HCT116 (cell line): ENCODE results near the gene LCA5L. TPM values are rescaled to one million over a fixed set of nuclear protein-coding genes. Genes with fewer than 3 reads are reported as not detected.

Experiments used
- ATAC-seq: fragments of 200-7000 bp; cut with Tn5 transposase; 2 replicates; pipeline ENCODE4 v1.9.1; 2020; ENCODE audit warnings: mild to moderate bottlenecking, moderate library complexity
- BruUV-seq: library from RNA; stranded (reverse); fragments of 400-500 nt; replicated peaks from 2 replicates; lab custom pipeline; 2021; lab: Mats Ljungman, UMichigan
- CTCF ChIA-PET: fragments of 300-600 bp; sonication (Branson Sonifier 250); formaldehyde crosslinking; loops from one replicate; lab custom pipeline; 2021; ENCODE audit warnings: antibody characterized with exemption; lab: Charles Lee
- POLR2A ChIA-PET: fragments of 300-600, 350-600 bp; sonication (Branson Sonifier 250); formaldehyde crosslinking; loops from one replicate; lab custom pipeline; 2021; ENCODE audit warnings: antibody characterized with exemption; lab: Charles Lee
- RAD21 ChIA-PET, 2 experiments: fragments of 300-600 bp; sonication (Branson Sonifier 250); formaldehyde crosslinking; loops; one replicate each; lab custom pipeline; 2023; ENCODE audit warnings: low total read pairs in 2 of 2; ENCODE audit not compliant: uncharacterized antibody in 2 of 2, unreplicated experiment in 2 of 2, low non-redundant PET in 1 of 2; lab: Charles Lee
- DNase-seq: peaks from one replicate; pipeline ENCODE4 v3.0.0-alpha.2; 2010; ENCODE audit warnings: low read depth, low spot score
- H2AFZ ChIP-seq: fragments of 200-600 bp; shearing (Covaris generic), sonication (generic); 2 replicates; pipeline ENCODE4 v1.6.1; 2017; ENCODE audit warnings: low read depth, mixed run types, mixed read lengths, antibody characterized with exemption, low read length; ENCODE audit not compliant: poor library complexity, severe bottlenecking
- H3K27ac ChIP-seq: 2 replicates; pipeline ENCODE4 v1.5.1; 2012; ENCODE audit warnings: low read depth, low read length
- H3K27me3 ChIP-seq: fragments of 200-600 bp; sonication (generic); 2 replicates; pipeline ENCODE4 v1.6.1; 2016; ENCODE audit warnings: mixed run types, low read length, mixed read lengths; ENCODE audit not compliant: insufficient read depth
- H3K36me3 ChIP-seq, 2 experiments: fragments of 200-500 bp in 1 of 2; fragments of 200-600 bp in 1 of 2; sonication (Bioruptor generic) in 1 of 2; sonication (generic) in 1 of 2; 2 replicates each; pipeline versions ENCODE4 v1.5.1 to v1.6.1; 2014 to 2016; ENCODE audit warnings: low read length in 2 of 2, inconsistent platforms in 1 of 2, mixed read lengths in 1 of 2, mixed run types in 1 of 2; ENCODE audit not compliant: insufficient read depth in 2 of 2, control insufficient read depth in 1 of 2
- H3K4me1 ChIP-seq, 2 experiments: fragments of 200-600 bp in 1 of 2; sonication (generic) in 1 of 2; 2 replicates each; pipeline versions ENCODE4 v1.5.1 to v1.6.1; 2012 to 2017; ENCODE audit warnings: low read length in 2 of 2, inconsistent platforms in 1 of 2, mild to moderate bottlenecking in 1 of 2, mixed read lengths in 1 of 2, mixed run types in 1 of 2, moderate library complexity in 1 of 2; ENCODE audit not compliant: insufficient read depth in 2 of 2, control insufficient read depth in 1 of 2
- H3K4me2 ChIP-seq: fragments of 200-600 bp; sonication (generic); 2 replicates; pipeline ENCODE4 v1.6.1; 2017; ENCODE audit warnings: mixed run types, low read length, mixed read lengths
- H3K4me3 ChIP-seq, 2 experiments: fragments of 200-600 bp in 1 of 2; sonication (generic) in 1 of 2; replicated peaks in 1 of 2; 2 replicates each; pipeline ENCODE4 v1.5.1; 2011 to 2016; ENCODE audit warnings: low read length in 2 of 2, control low read depth in 1 of 2, low read depth in 1 of 2, mild to moderate bottlenecking in 1 of 2, mixed read lengths in 1 of 2, mixed run types in 1 of 2
- H3K79me2 ChIP-seq: fragments of 200-600 bp; sonication (generic); 2 replicates; pipeline ENCODE4 v1.6.1; 2017; ENCODE audit warnings: mild to moderate bottlenecking, mixed run types, low read length, moderate library complexity, mixed read lengths; ENCODE audit not compliant: insufficient read depth
- H3K9ac ChIP-seq: fragments of 200-600 bp; sonication (generic); 2 replicates; pipeline ENCODE4 v1.6.1; 2016; ENCODE audit warnings: low read length, mixed read lengths
- H3K9me2 ChIP-seq: fragments of 200-600 bp; sonication (generic), shearing (Covaris generic); 2 replicates; pipeline ENCODE4 v1.6.1; 2017; ENCODE audit warnings: mixed run types, mild to moderate bottlenecking, moderate library complexity; ENCODE audit not compliant: insufficient read depth
- H3K9me3 ChIP-seq, 2 experiments: fragments of 200-500 bp in 1 of 2; fragments of 200-600 bp in 1 of 2; sonication (Bioruptor generic) in 1 of 2; sonication (generic) in 1 of 2; 2 replicates each; pipeline ENCODE4 v1.6.1; 2014 to 2017; ENCODE audit warnings: low read length in 2 of 2, mixed read lengths in 2 of 2, inconsistent platforms in 1 of 2, low read depth in 1 of 2, mild to moderate bottlenecking in 1 of 2, mixed run types in 1 of 2, moderate library complexity in 1 of 2; ENCODE audit not compliant: control insufficient read depth in 1 of 2, insufficient read depth in 1 of 2
- H4K20me1 ChIP-seq: fragments of 200-600 bp; sonication (generic), shearing (Covaris generic); 2 replicates; pipeline ENCODE4 v1.6.1; 2017; ENCODE audit warnings: mixed run types, mild to moderate bottlenecking, moderate library complexity; ENCODE audit not compliant: insufficient read depth
- CBX3 ChIP-seq: IDR thresholded peaks from 2 replicates; pipeline ENCODE4 v1.6.1; 2012; ENCODE audit warnings: low read depth
- CEBPB ChIP-seq: IDR thresholded peaks from 2 replicates; pipeline ENCODE4 v1.6.1; 2012; ENCODE audit warnings: low read depth
- EGR1 ChIP-seq: IDR thresholded peaks from 2 replicates; pipeline ENCODE4 v1.6.1; 2012; ENCODE audit warnings: low read depth
- ELF1 ChIP-seq: IDR thresholded peaks from 2 replicates; pipeline ENCODE4 v1.6.1; 2012; ENCODE audit warnings: low read depth, borderline replicate concordance
- EZH2 ChIP-seq: fragments of 200-600 bp; sonication (generic); IDR thresholded peaks from 2 replicates; pipeline ENCODE4 v1.6.1; 2017; ENCODE audit warnings: antibody characterized with exemption, mixed run types
- EZH2phosphoT487 ChIP-seq: fragments of 200-600 bp; IDR thresholded peaks from 2 replicates; pipeline ENCODE4 v1.6.1; 2018; ENCODE audit warnings: antibody characterized with exemption, borderline replicate concordance
- FOSL1 ChIP-seq: IDR thresholded peaks from 2 replicates; pipeline ENCODE4 v1.6.1; 2012; ENCODE audit warnings: low read depth
- JUND ChIP-seq: IDR thresholded peaks from 2 replicates; pipeline ENCODE4 v1.6.1; 2012
- POLR2AphosphoS5 ChIP-seq: IDR thresholded peaks from 2 replicates; pipeline ENCODE4 v1.6.1; 2011; ENCODE audit warnings: mild to moderate bottlenecking, low read depth, low read length, moderate library complexity
- RAD21 ChIP-seq: IDR thresholded peaks from 2 replicates; pipeline ENCODE4 v1.6.1; 2012; ENCODE audit warnings: low read depth, mild to moderate bottlenecking
- SP1 ChIP-seq: IDR thresholded peaks from 2 replicates; pipeline ENCODE4 v1.6.1; 2012; ENCODE audit warnings: low read depth
- SRF ChIP-seq: IDR thresholded peaks from 2 replicates; pipeline ENCODE4 v1.6.1; 2012; ENCODE audit warnings: low read depth
- TCF7L2 ChIP-seq: IDR thresholded peaks from 2 replicates; pipeline ENCODE4 v1.7.0; 2011; ENCODE audit warnings: borderline replicate concordance, inconsistent platforms; ENCODE audit not compliant: insufficient read depth, insufficient read length; ENCODE audit errors: extremely low read depth
- YY1 ChIP-seq: IDR thresholded peaks from 2 replicates; pipeline ENCODE4 v1.6.1; 2011; ENCODE audit warnings: low read length, low read depth, moderate library complexity, mild to moderate bottlenecking; ENCODE audit not compliant: insufficient replicate concordance; ENCODE audit errors: extremely low read depth
- ZFX ChIP-seq: fragments of 450-650 bp; IDR thresholded peaks from 2 replicates; pipeline ENCODE4 v1.6.1; 2017
- ZNF274 ChIP-seq: fragments of 200-500 bp; sonication (Bioruptor generic); IDR thresholded peaks from 2 replicates; pipeline ENCODE4 v1.6.1; 2014; ENCODE audit warnings: mild to moderate bottlenecking, low read depth, low read length, inconsistent platforms
- intact Hi-C: fragments of 100-400 bp; cut with micrococcal nuclease; formaldehyde crosslinking; loops from 2 replicates; pipeline ENCODE4 v1.10.0; 2022
- total RNA-seq: library from RNA; stranded (reverse); gene quantifications from one replicate; pipeline ENCODE4 v1.2.1, GENCODE V29; 2021; ENCODE audit not compliant: unreplicated experiment
- TF ChIP-seq, protein P1 (sequence below): IDR thresholded peaks from 2 replicates; pipeline ENCODE4 v1.6.1; 2012
- TF ChIP-seq, protein P2 (sequence below): IDR thresholded peaks from 2 replicates; pipeline ENCODE4 v1.6.1; 2012; ENCODE audit warnings: low read depth
- TF ChIP-seq, protein P3 (sequence below): IDR thresholded peaks from 2 replicates; pipeline ENCODE4 v1.6.1; 2011; ENCODE audit warnings: mild to moderate bottlenecking, low read length, moderate library complexity; ENCODE audit not compliant: insufficient replicate concordance; ENCODE audit errors: extremely low read depth
- TF ChIP-seq, protein P4 (sequence below): IDR thresholded peaks from 2 replicates; pipeline ENCODE4 v1.6.1; 2012

The LCA5L gene
- total RNA-seq, 1 experiment from 2014 or later: 1.9 TPM

DNA sequence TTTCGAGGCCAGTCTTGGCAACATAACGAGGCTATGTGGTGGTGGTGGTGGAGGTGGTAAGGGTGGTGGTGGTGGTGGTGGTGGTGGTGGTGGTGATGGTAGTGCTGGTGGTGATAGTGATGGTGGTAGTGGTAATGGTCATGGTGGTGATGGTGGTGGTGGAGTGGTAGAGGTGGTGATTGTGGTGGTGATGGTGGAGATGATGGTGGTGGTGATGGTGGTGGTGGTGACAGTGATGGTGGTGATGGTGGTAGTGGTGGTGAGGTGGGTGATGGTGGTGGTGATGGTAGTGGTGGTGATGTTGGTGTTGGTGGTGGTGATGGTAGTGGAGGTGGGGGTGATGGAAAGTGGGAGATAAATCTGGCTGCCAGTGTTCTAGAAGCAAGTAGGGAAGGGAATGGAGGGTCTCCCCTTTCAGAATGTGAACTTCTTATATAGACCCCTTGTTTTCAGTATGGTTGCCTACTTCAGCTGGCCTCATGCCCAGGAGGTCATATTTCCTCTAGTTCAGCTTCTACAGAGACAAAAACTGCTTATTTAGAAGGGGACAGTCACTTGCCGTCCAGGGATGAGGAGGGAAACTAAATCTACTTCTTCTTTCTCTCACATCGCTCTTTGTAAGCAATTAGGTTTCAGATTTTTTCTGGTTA lies 33.7 kb upstream of the LCA5L start:
- no peak for DNase-seq
- H3K4me1 ChIP-seq: no peaks in the 10 kb centered on the region
- ChIA-PET POLR2A (no interaction called here), CTCF (no interaction called here), RAD21 (no interaction called here)
- intact Hi-C loops: no loop called here
- H3K9me3 ChIP-seq: no peaks in the 10 kb centered on the region
- TF ChIP-seq FOSL1 (no peak), RAD21 (no peak), TCF7L2 (no peak), EGR1 (no peak), JUND (no peak), ZNF274 (no peak), ZFX (no peak), YY1 (no peak), CBX3 (no peak), ELF1 (no peak), SRF (no peak), EZH2phosphoT487 (no peak), EZH2 (no peak), POLR2AphosphoS5 (no peak), CEBPB (no peak), SP1 (no peak)
- TF ChIP-seq, protein P1, sequence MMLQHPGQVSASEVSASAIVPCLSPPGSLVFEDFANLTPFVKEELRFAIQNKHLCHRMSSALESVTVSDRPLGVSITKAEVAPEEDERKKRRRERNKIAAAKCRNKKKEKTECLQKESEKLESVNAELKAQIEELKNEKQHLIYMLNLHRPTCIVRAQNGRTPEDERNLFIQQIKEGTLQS: no peak
- TF ChIP-seq, protein P2, sequence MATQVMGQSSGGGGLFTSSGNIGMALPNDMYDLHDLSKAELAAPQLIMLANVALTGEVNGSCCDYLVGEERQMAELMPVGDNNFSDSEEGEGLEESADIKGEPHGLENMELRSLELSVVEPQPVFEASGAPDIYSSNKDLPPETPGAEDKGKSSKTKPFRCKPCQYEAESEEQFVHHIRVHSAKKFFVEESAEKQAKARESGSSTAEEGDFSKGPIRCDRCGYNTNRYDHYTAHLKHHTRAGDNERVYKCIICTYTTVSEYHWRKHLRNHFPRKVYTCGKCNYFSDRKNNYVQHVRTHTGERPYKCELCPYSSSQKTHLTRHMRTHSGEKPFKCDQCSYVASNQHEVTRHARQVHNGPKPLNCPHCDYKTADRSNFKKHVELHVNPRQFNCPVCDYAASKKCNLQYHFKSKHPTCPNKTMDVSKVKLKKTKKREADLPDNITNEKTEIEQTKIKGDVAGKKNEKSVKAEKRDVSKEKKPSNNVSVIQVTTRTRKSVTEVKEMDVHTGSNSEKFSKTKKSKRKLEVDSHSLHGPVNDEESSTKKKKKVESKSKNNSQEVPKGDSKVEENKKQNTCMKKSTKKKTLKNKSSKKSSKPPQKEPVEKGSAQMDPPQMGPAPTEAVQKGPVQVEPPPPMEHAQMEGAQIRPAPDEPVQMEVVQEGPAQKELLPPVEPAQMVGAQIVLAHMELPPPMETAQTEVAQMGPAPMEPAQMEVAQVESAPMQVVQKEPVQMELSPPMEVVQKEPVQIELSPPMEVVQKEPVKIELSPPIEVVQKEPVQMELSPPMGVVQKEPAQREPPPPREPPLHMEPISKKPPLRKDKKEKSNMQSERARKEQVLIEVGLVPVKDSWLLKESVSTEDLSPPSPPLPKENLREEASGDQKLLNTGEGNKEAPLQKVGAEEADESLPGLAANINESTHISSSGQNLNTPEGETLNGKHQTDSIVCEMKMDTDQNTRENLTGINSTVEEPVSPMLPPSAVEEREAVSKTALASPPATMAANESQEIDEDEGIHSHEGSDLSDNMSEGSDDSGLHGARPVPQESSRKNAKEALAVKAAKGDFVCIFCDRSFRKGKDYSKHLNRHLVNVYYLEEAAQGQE: no peak
- TF ChIP-seq, protein P3, sequence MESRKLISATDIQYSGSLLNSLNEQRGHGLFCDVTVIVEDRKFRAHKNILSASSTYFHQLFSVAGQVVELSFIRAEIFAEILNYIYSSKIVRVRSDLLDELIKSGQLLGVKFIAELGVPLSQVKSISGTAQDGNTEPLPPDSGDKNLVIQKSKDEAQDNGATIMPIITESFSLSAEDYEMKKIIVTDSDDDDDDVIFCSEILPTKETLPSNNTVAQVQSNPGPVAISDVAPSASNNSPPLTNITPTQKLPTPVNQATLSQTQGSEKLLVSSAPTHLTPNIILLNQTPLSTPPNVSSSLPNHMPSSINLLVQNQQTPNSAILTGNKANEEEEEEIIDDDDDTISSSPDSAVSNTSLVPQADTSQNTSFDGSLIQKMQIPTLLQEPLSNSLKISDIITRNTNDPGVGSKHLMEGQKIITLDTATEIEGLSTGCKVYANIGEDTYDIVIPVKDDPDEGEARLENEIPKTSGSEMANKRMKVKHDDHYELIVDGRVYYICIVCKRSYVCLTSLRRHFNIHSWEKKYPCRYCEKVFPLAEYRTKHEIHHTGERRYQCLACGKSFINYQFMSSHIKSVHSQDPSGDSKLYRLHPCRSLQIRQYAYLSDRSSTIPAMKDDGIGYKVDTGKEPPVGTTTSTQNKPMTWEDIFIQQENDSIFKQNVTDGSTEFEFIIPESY: no peak
- TF ChIP-seq, protein P4, sequence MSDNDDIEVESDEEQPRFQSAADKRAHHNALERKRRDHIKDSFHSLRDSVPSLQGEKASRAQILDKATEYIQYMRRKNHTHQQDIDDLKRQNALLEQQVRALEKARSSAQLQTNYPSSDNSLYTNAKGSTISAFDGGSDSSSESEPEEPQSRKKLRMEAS: no peak
- no peak overlapping the region for H3K9ac ChIP-seq
- H3K27me3 ChIP-seq: no peaks in the 10 kb centered on the region
- ATAC-seq: no peak
- no peak overlapping the region for H2AFZ ChIP-seq
- H3K36me3 ChIP-seq: no peaks in the 10 kb centered on the region
- H3K79me2 ChIP-seq: no peaks in the 10 kb centered on the region
- H3K9me2 ChIP-seq: no peaks in the 10 kb centered on the region
- H3K4me3 ChIP-seq: no peak overlapping the region
- no TSS peak for BruUV-seq
- no peaks in the 10 kb centered on the region for H4K20me1 ChIP-seq
- H3K27ac ChIP-seq: no peak overlapping the region
- no peak overlapping the region for H3K4me2 ChIP-seq
